ENCODE measurements around the gene ANLN. TPM values are rescaled to one million over a fixed set of nuclear protein-coding genes. Genes with fewer than 3 reads are reported as not detected.
"Not testable (repeated sequence)": the region's sequence is repeated elsewhere in the genome, so short reads cannot be mapped to it uniquely, and the experiment has no call there.

The ANLN gene
- total and polyA plus RNA-seq, 7 donors = 0.11 to 2.4 (median 0.52) TPM

DNA sequence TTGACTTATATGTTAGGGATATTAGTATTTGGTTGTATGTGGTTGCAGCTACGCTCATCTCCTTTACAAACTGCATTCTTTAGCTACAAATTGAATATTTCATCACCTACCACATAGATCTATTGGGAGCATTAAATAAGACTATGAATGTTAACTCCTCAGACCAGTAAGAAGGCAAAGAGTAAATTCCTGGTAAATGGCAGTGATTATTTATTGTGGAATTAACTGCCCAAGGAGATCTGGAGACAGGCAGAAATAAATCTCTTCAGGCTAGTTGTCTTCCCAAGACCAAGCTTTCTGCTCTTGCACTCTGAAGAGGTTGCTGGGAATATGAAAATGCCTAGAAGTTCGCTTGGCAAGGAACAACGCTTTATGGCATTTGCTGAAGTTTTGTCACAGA lies 74.6 kb downstream of the ANLN start:
- DNase-seq = no peak
- Histone ChIP-seq H3K27ac (no peak overlapping the region), H3K36me3 (ENCODE audit: insufficient read depth in 1 of 2, low read depth in 1 of 2) (no peaks in the 10 kb centered on the region), H3K4me1 (no peaks in the 10 kb centered on the region), H3K27me3 (ENCODE audit: insufficient read depth in 3 of 3, low read length in 2 of 3) (no peaks in the 10 kb centered on the region), H3K9me3 (no peaks in the 10 kb centered on the region), H3K4me3 (no peak overlapping the region)
- no peak for ATAC-seq
- WGBS, 3 donors = 62 to 77% (median 68%) methylated on average over 3 of the region's 3 CpGs
- intact Hi-C loops (cut with DNase I) = no loop called here
- TF ChIP-seq, protein P1, sequence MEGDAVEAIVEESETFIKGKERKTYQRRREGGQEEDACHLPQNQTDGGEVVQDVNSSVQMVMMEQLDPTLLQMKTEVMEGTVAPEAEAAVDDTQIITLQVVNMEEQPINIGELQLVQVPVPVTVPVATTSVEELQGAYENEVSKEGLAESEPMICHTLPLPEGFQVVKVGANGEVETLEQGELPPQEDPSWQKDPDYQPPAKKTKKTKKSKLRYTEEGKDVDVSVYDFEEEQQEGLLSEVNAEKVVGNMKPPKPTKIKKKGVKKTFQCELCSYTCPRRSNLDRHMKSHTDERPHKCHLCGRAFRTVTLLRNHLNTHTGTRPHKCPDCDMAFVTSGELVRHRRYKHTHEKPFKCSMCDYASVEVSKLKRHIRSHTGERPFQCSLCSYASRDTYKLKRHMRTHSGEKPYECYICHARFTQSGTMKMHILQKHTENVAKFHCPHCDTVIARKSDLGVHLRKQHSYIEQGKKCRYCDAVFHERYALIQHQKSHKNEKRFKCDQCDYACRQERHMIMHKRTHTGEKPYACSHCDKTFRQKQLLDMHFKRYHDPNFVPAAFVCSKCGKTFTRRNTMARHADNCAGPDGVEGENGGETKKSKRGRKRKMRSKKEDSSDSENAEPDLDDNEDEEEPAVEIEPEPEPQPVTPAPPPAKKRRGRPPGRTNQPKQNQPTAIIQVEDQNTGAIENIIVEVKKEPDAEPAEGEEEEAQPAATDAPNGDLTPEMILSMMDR (IDR thresholded peaks at IDR 0.05) = no peak

DNA sequence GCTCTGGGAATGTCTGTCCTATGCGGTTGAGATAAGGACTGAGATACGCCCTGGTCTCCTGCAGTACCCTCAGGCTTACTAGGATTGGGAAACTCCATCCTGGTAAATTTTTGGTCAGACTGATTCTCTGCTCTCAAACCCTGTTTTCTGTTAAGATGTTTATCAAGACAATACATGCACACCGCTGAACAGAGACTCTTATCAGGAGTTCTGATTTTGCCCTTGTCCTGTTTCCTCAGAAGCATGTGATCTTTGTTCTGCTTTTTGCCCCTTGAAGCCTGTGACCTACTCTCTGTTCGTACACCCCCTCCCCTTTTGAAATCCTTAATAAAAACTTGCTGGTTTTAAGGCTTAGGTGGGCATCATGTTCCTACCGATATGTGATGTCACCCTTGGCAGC lies 76.3 kb downstream of the ANLN start:
- DNase-seq; H3K27me3 ChIP-seq (ENCODE audit: insufficient read depth in 3 of 3, low read length in 2 of 3); H3K4me1 ChIP-seq; H3K9me3 ChIP-seq; H3K27ac ChIP-seq; intact Hi-C loops (cut with DNase I); H3K4me3 ChIP-seq; ATAC-seq; H3K36me3 ChIP-seq (ENCODE audit: insufficient read depth in 1 of 2, low read depth in 1 of 2): not testable (repeated sequence)
- 73 to 77% (median 74%) methylated on average over 5 of the region's 5 CpGs for WGBS, 3 donors

DNA sequence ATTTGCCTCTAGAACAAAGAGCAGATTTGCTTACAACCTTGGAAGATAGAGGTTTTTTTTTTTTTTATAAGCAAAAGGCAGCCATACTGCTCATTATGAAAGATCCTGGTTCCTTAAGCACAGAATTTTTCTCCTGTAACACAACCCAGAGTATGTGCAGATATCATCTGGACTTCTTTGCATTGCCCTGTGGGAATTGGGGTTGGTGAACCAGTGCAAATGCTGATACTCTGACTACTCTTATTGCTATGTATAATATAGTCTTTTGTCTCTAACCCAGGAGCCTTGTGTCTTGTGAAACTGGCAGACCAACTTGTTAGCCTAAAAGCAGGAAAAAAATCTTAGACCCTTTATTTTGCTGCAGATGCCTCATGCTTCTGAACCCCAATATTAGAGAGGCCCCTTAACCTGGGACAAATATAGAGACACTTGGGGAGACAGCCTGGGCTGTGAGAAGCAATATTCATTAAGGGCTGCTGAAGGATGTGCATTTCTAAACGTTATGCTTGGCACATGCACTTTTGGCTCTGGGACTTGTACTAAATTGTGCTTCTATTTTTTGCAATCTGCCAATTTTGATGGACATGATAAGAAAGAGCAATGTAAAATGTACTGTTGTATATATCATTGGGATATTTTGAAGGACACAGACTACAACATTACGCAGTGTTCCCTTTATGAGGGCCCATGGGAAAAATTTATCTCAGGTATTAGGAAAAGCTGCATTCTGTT lies 78.9 kb downstream of the ANLN start:
- WGBS, 3 donors = 49 to 56% (median 51%) methylated on average over 2 of the region's 2 CpGs
- TF ChIP-seq, protein P1 (IDR thresholded peaks at IDR 0.05) = no peak

DNA sequence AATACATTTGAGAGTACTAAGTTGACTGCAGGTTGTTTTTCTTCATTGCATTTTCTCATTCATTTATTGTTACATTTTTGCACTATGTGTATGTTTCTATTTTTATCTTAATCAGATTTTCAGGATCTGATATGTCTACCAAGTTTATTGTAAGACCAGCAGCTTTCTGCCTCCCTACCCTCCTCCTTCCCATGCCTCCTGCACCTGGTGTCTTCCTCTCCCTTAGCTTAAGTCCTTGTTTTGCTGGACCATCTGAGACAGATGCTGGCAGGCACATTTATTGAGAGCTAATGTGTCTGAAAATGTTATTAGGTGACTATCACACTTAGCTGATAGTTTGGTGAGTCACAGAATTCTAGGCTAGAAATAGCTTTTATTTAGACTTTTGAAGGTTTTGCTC lies 79.6 kb downstream of the ANLN start:
- DNase-seq (no peak), ATAC-seq (no peak)
- Histone ChIP-seq H3K36me3 (ENCODE audit: insufficient read depth in 1 of 2, low read depth in 1 of 2) (no peaks in the 10 kb centered on the region), H3K4me1 (no peaks in the 10 kb centered on the region), H3K27me3 (ENCODE audit: insufficient read depth in 3 of 3, low read length in 2 of 3) (no peaks in the 10 kb centered on the region), H3K9me3 (no peaks in the 10 kb centered on the region), H3K4me3 (no peak overlapping the region), H3K27ac (no peak overlapping the region)
- intact Hi-C loops (cut with DNase I) = no loop called here
- TF ChIP-seq, protein P1 (IDR thresholded peaks at IDR 0.05) = no peak

More for the DNA sequence above, 78.9 kb downstream of the ANLN start:
- Histone ChIP-seq H3K27ac (no peak overlapping the region), H3K36me3 (ENCODE audit: insufficient read depth in 1 of 2, low read depth in 1 of 2) (no peaks in the 10 kb centered on the region), H3K9me3 (no peaks in the 10 kb centered on the region), H3K27me3 (ENCODE audit: insufficient read depth in 3 of 3, low read length in 2 of 3) (no peaks in the 10 kb centered on the region), H3K4me1 (no peaks in the 10 kb centered on the region), H3K4me3 (no peak overlapping the region)
- ATAC-seq = no peak
- intact Hi-C loops (cut with DNase I) = no loop called here
- no peak for DNase-seq

DNA sequence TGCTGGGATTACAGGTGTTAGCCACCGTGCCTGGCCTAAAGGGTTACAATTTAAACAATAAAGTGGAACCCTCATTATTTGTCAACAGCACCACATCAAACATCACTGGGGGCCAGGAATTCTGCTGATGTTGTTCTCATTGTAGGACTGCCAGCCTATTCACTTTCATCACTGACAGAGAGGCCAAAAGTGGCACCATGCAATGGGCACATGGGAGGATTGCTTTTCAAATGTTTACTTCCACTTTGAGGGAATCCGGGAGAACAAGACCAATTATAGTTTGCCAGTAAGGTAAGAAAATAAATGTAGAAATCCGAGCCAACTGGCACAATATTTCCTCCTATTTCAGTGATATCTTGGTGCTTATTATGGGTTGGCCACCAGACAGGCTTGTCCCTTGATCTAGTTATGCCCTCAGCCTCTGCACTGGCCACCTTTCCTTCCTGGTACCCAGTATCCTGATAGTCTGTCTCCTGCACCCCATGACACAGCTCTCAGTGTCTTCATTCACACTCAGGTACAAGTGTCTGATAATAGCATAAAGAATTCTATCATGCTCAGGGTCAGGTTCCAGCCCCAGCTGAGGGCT lies 82.6 kb downstream of the ANLN start:
- Histone ChIP-seq H3K27me3 (ENCODE audit: insufficient read depth in 3 of 3, low read length in 2 of 3) (no peaks in the 10 kb centered on the region), H3K36me3 (ENCODE audit: insufficient read depth in 1 of 2, low read depth in 1 of 2) (no peaks in the 10 kb centered on the region), H3K27ac (no peak overlapping the region), H3K4me1 (no peaks in the 10 kb centered on the region), H3K4me3 (no peak overlapping the region), H3K9me3 (no peaks in the 10 kb centered on the region)
- 75 to 86% (median 78%) methylated on average over 3 of the region's 3 CpGs for WGBS, 3 donors
- DNase-seq (no peak), ATAC-seq (no peak)
- TF ChIP-seq, protein P1 (IDR thresholded peaks at IDR 0.05) = no peak
- intact Hi-C loops (cut with DNase I) = no loop called here

Measured in psoas muscle (tissue), 8 donors.